NK-92 (cell line): ENCODE data around the gene PLCG2.
"Not testable (repeated sequence)": the region's sequence is repeated elsewhere in the genome, so short reads cannot be mapped to it uniquely, and the experiment has no call there.

ENCODE experiments used
- DNase-seq: peaks from one replicate; lab custom pipeline; 2025; ENCODE audit not compliant: unreplicated experiment; lab: John Stamatoyannopoulos, UW

PLCG2 gene

DNA sequence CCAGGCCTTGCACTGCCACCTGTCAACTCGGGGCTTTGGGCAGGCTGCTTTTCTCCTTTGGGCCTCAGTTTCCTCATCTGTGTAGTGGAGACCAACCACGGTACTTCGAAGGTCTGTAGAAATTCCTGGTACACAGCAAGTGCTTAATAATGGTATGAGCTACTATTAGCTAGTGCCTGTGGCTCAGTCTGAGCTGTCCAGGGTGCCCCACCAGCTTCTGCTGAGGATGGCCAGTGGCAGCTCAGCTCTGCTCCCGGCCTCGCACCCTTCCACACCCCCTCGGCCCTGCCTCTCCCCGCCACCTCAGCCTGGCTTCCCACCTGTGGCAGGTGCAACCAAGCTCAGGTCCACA lies 26.2 kb upstream of the PLCG2 start:
- DNase-seq, result no peak

DNA sequence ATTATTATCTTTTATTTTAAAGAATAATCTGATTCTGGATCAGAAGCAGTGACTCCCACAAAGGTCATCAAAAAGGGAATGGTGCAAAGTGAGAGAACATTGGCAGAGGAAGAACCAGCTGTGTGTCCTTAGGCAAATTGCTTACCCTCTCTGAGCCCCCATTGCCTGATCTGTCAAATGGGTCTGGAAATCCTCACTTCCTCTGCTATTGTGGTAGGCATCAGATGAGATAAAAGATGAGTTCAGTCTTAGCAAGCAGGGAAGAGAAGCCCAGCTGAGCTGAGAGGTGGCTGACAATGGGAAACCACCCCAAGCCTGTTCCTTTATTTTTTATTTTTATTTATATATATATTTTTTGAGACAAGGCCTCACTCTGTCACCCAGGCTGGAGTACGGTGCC lies 24.2 kb upstream of the PLCG2 start:
- DNase-seq, result no peak

DNA sequence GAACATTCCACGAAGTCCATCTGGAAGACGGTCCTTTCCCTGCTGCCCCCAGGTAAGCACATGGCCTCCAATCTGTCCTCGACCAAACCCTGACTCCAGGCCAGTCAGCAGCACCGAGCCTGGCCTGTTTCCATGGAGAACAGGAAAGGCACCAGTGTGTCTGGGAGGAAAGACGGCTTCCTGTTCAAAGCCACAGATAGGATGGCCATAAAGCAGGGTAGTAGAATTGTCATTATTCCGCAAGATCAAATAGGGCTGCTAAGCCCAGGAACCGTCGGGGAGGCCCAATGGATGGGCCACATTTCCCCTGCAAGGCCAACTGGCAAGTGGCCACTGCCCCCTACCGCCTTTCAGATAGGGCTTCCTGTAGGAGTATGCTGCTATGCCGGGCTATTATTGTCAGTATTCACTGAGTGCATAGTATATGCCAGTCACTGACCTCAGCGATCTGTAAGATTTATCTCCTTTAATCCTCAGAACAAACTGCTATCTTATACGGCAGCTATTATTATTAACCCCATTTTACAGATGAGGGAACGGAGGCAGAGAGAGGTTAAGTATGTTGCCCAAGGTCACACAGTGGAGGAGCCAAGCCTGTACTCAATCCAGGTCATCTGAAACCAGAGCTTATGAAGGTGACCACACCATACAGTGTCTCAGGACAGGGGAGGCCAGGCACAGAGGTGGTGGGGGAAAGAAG lies 23.0 kb upstream of the PLCG2 start:
- no peak for DNase-seq

DNA sequence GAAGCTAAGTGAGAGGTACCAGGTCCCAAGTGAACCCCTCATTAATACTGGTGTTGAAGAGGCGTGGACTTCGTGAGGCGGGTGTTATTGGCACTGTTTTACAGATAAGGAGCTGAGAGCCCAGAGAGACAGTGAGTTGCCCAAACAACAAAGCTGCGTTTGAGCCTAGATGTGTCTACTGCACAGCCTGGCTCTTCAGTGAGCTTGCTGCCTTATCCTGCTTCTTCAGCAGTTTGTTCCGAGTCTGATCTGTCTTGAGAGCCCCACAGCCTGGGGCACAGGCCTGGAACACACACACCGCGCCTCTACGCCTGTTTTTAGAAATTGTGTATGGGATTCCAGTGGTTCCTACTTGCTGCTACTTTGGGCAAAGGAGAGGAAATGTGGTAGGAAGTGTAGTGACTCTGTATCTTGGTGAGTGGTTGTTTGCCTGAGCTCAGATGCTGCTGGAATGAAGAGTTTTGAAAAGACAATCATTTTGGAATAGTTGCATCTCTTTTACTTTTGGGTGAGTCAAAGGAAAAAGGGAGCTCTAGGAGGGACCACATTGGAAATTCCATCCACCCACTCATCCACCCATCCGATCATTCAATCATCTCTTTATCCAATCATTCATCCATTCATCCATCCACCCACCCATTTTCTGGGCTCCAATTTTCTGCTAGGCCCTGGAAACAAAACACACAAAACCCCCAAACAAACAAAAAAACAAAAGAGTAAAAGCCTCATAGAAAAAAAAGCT lies 22.3 kb upstream of the PLCG2 start:
- DNase-seq, result no peak

DNA sequence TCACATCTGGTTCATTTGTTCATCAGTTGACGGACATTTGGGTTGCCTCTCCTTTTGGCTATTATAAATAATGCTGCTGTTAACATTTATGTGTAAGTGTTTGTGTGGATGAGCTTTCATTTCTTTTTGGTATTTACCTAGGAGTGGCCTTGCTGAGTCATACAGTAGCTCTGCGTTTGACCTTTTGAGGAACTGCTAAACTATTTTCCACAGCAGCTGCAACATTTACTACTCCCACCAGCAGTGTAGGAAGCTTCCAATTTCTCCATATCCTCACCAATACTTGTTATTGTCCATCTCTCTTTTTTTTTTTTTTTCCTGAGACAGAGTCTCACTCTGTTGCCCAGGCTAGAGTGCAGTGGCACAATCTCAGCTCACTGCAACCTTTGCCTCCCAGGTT lies 20.7 kb upstream of the PLCG2 start:
- no peak for DNase-seq

DNA sequence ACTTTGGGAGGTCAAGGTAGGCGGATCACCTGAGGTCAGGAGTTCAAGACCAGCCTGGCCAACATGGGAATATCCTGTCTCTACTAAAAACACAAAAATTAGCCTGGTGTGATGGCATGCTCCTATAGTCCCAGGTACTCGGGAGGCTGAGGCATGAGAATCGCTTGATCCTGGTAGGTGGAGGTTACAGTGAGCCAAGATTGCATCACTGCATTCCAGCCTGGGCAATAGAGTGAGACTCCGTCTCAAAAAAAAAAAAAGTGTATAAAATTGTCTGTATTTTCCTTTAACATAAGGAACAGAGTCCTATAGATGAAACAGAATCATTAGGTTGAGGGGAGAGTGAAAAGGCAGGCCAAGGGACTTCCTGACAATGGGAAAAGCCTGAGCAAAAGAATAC lies 16.8 kb upstream of the PLCG2 start:
- DNase-seq, result not testable (repeated sequence)

DNA sequence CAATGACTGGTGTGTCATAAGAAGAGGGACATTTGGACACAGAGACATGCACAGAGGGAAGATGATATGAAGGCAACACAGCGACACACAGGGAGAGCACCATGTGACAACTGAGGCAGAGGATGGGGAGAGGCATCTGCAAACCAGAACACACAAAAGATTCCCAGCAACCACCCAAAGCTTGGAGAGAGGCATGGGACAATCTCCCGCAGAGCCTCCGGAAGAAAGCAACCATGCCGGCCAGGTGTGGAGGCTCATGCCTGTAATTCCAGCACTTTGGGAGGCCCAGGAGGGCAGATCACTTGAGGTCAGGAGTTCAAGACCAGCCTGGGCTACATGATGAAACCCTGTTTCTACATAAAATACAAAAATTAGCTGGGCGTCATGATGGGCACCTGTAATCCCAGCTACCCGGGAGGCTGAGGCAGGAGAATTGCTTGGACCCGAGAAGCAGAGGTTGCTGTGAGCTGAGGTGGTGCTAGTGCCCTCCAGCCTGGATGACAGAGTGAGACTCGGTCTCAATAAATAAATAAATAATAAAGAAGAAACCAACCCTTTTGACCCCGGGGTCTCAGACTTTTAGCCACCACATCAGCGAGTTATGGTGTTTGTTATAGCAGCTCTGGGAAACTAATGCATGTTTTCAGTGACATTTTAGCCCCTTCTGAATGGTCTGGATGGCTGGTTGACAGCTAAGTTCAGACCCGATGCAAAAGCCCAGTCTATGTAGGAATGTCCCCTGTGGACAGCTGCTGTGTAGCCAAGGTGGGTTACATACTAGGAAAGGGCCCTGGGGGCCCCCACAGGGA lies 13.8 kb upstream of the PLCG2 start:
- DNase-seq, result no peak

DNA sequence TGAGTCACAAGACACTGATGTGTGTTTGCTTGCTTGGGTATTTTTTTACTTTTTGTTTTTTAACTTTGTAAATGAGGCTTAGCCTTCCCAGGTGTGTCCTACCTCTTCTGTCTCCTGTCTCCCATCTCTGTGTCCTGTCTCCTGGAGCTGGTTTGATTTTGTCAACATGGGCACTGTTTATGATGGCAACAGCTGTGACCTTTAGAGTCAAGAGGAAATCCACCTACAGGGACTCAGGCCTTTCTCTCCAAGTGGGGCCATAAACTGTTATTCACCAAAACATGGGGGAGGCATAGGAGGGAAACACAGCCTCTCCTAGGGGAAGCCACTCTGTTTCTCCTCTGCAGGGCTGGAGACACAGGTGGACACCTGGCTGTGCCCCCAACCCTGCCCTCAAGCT lies 13.1 kb upstream of the PLCG2 start:
- DNase-seq, result no peak

DNA sequence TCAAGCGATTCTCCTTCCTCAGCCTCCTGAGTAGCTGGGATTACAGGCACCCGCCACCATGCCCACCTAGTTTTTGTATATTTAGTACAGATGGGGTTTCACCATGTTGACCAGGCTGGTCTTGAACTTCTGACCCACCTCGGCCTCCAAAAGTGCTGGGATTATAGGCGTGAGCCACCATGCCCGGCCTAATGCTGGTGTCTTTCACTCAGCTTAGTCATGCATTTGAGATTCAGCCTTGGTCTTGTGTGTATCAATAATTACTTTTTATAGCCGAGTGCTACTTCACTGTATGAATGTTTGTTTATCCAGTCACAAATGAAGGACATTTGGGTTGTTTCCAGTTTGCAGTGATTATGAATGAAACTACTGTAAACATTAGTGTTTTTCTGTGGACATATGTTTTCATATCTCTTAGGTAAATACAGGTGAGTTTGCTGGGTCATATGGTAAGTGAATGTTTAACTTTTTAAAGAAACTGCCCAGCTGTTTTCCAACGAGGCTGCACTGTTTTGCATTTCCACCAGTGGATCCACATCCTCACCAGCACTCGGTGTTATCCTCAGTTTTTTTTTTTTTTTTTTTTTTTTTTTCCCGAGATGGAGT lies 11.0 kb upstream of the PLCG2 start:
- no peak for DNase-seq

DNA sequence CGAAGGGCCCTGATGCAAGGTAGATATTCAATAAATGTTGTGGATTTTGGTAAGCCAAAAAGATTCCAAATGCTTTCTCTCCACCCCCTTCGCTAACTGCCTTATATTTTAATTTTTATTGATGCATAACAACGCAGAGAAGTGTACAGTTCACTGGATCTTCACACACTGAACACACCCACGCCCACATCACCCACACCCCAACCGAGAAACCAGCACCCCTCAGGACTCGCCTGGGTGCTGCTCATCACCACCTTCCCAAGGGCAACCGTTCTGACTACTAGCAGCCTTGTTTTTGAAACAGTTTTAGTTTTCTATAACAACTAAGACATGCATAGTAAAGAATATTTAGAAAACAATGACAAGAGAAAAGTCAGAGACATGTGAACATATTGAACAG lies 9.1 kb upstream of the PLCG2 start:
- DNase-seq, result no peak

DNA sequence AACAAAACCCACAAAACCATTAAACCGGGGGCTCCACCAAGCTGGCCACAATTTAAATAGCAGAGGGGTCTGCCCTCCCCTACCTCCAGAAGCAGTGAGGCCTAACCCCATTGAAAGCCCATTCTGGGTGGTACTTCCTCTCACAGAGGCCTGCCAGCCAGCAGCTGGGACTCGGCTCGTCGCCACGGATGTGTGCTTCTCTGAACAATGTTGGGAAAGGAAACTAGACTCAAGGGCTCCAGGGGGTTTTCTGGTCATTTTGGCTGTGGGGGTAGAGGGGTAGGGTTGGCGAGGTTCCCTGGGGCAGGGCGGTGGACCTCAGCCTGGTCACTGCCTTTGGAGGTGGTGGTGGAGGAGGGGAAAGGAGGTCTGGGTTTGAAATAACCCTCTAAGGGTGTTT lies 4.7 kb upstream of the PLCG2 start:
- DNase-seq, result no peak

DNA sequence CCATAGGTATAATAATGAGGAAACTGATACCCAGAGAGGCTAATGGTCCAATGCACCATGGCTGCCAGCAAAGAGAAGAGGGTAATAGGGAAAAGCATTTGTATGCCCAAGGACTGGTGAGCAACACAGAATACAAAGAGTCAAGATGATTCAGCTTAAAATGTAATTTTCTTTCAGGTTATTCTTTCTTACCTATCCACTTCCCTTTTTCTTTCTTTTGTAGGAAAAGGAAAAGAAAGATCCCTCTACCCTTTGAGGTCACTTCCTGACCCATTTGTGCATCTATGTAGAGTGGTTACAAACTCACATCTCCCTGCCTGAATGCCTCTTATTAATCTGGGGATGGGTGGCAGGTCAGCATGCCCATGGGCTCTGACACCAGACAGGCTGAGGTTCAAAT lies 3.5 kb upstream of the PLCG2 start:
- no peak for DNase-seq

DNA sequence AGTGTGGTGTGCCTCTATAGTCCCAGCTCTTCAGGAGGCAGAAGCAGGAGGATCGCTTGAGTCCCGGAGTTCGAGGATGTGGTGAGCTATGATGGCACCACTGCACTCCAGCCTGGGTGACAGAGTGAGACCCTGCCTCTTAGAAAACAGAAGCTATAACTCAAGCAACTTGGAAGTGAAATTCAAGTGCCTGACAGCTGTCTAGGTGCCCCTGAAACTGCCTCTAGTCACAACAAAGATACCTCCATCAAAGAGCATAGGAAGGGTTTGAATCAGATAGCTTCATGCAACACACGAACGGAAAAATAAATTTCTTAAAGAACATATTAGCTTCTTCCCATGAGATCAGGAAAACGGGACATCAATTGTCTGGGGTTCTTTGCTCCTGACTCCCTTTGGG lies 860 bp upstream of the PLCG2 start:
- DNase-seq, result no peak

DNA sequence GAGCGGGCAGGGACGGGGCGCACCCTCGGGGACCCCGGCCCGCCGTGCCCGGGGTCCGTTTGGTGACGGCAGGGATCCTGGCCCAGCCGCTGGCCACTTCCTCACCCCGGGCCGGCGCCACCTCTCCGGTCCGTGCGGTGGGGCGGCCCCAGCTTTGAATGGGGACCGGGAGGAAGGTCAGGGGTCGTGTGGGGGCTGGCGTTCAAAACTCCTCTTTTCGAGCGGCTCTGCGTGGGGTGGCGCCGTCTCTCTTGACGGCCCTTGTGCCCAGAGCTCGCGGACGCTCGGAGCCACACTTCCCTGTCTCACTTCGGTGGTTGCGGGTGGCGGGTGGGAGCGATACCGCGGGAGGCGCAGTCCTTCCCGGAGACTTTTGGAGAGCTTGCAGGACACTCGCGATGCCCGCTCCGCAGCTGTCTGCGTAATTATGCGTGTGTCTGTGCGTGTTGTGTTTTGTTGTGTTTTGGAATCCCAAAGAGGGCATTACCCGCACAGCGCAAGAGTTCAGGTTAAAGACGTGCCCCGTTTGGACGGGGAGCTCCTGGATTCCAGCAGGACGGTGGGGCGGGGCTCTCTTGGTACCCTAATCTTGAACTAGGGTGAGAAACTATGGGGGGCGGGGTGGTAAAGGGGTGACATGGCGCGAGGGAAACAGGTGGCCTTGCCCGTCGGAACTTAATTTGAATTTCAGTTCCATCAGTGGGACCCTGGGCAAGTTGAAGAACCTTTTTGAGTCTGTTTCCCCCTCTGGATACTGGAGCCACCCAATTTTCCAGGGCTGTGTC lies 637 bp downstream of the PLCG2 start:
- DNase-seq, result no peak

DNA sequence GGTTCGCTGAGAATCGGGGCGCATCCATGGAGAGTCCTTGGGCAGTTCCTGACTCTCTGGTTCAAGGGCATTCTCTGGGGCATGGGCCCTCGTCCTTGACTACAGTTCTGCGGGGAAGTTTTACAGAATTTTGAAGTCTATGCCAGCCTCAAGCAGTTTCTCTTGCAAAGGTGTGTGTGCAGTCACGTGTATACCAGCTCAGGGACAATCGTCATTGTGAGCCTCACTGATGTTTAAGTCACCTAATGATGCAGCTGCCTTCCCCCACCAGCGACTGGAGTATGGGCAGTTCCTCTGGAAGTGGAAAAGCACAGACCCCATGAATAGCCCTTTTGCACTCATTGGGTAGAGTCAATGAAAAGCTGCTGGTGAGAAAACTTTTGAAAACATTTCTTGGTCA lies 1.3 kb downstream of the PLCG2 start:
- no peak for DNase-seq

DNA sequence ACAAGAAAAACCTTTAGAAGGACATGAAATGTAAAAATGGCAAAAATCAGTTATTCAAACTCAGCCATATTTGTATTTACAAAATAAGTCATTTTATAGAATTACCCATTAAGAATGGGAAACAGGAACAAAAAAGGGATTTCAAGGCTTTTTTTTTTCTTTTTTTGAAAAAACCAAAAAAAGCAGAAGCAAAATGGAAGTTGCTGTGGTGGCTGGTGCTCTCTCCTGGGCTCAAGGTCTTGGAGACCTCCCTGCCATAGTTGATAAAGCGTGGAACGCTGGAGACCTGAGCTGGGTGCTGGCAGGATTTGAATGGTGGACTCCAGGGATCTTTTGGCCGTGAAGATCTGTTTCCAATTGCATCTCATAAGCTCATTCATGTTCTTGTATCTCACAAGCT lies 3.1 kb downstream of the PLCG2 start:
- DNase-seq, result no peak

DNA sequence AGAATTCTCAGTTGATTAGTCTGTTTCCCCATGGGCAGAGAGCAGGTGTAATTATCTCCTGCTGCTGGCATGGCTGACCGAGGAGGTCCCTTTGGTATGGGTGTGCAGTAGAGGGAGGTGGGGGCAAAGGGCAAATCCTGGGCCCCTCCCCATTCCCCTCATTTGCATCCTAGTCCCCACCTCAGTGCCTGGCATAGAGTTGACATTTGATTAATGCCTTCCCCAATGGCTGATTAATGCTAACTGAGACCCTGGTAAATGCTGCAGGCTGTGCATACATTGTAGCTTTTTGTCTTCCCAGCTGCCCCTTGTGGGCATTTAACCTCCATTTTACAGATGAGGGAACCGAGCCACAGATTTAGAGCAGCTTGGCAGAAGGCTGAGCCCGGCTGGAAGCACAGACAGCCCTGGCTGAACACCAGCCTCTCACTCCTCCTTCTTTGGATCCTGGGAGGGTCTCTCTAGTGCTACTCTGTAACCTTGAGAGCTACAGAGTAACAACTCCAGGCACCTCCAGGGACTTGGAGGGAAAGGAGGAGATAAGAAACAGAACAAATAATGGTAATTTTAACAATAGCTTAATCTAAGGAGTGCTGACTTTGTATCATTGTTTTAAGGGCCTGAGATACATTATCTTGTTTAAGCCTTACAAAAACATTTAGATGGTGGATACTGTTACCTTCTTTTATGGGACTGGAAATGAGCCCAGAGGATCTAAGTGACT lies 5.1 kb downstream of the PLCG2 start:
- no peak for DNase-seq

DNA sequence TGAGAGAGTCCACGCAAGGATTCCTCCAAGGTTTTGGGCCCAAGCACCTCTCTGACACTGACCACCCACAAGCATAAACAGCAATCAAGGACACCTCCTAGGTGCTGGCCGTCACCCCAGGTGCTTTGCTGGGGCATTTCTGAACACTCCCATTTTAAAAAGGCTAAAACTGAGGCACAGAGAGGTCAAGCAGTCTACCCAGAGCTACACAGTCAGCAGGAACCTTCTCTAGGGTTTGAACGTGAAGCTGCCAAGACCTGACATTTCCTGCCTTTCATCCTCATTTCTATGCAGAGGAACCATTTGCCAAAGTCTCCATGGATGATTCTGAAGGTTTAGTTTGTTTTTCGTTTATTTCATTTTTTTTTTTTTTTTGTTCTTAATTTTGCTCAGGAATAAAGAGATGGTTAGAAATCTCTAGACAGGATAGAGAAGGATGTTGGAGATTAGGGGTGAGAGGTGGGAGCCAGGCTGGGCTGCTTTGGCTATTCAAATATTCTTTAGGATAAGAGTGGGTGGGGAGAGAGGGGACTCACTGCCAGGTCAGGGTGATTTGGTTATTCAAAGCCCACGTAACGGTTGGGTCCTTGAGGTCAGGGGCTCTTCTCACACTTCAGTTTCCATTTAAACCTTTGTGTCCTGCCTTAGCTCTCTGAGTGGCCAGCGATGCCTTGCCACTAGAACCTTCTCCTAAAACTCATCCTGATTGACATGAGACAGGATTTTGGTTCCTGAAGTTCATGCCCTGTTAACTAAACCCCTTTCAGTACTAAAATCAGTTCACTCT lies 6.2 kb downstream of the PLCG2 start:
- no peak for DNase-seq

DNA sequence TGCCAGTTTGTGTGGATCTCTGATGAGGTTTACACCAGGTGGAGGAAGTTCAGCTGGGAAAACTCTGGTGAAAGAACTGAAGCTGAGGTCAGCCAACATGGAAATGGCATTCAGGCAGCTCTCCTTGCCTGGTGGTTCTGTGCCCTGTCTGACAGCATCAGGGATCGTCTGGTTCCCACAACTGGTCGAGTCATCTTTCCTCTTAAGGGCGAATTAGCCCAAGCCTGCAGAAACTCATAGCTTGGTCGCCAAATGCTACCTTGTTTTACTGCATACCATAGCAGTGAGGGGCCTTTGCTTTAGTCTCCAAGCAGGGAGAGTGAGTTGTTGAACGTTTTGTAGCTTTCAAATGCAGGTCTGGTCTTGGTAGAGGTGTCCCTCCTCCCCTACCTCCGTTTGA lies 7.2 kb downstream of the PLCG2 start:
- DNase-seq, result no peak

DNA sequence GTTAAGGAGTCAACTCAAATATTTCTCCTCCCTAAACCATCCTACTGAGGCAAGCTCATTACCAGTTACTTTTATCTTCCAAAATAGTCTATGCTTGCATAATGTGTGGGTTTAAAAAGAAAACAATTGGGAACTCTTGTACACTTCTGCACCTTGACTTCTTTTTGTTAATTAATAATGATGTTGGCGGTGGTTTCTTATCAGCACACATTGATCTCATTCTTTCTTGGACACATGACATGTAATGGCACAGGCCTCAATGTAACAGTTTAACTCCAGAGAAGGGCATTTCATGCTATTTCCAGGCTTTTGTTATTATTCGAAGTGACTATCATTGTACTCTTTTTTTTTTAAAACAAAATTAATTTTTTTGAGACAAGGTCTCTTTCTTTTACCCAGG lies 7.8 kb downstream of the PLCG2 start:
- DNase-seq, result no peak
